K562 (cell line): Measurements from ENCODE around the gene SNAPC2. TPM values are rescaled to one million over a fixed set of nuclear protein-coding genes. Genes with fewer than 3 reads are reported as not detected.

Experiments used
- ARNT ChIP-seq, 2 experiments: fragments of 450-650 bp; IDR thresholded peaks; 2 replicates each; pipeline ENCODE4 v1.6.1; 2016; ENCODE audit warnings: mild to moderate bottlenecking in 1 of 2
- ASH1L ChIP-seq: fragments of 450-650 bp; IDR thresholded peaks from 2 replicates; pipeline ENCODE4 v1.6.1; 2018; ENCODE audit warnings: borderline replicate concordance, mild to moderate bottlenecking, low read depth; ENCODE audit not compliant: partially characterized antibody
- CBX8 ChIP-seq: fragments of 200-600 bp; sonication (generic); IDR thresholded peaks from 2 replicates; pipeline ENCODE4 v1.6.1; 2012; ENCODE audit warnings: borderline replicate concordance, mixed run types, low read depth, mild to moderate bottlenecking, moderate library complexity, mixed read lengths, low read length, control low read depth, inconsistent platforms; ENCODE audit not compliant: poor library complexity, severe bottlenecking; ENCODE audit errors: extremely low read depth
- FIP1L1 ChIP-seq: fragments of 200-400 bp; formaldehyde crosslinking; IDR thresholded peaks from 2 replicates; pipeline ENCODE4 v1.6.1; 2018; ENCODE audit warnings: mild to moderate bottlenecking, low read depth, low read length; ENCODE audit not compliant: poor library complexity, severe bottlenecking
- HIVEP1 ChIP-seq: fragments of 250-450 bp; sonication (Bioruptor Pico); IDR thresholded peaks from 2 replicates; pipeline ENCODE4 v1.4.0; 2020; ENCODE audit warnings: mild to moderate bottlenecking
- MIER1 ChIP-seq: fragments of 450-650 bp; IDR thresholded peaks from 2 replicates; pipeline ENCODE4 v1.6.1; 2016; ENCODE audit warnings: antibody characterized with exemption, mild to moderate bottlenecking, low read depth
- MLLT1 ChIP-seq, 2 experiments: fragments of 450-650 bp; IDR thresholded peaks; 2 replicates each; pipeline ENCODE4 v1.6.1; 2016
- MNT ChIP-seq, 2 experiments: fragments of 450-650 bp; conservative IDR thresholded peaks; 2 replicates each; pipeline ENCODE4 v1.6.1; 2017; ENCODE audit warnings: mild to moderate bottlenecking in 2 of 2, moderate library complexity in 2 of 2
- NCOA2 ChIP-seq, 2 experiments: fragments of 450-650 bp; IDR thresholded peaks; 2 replicates each; pipeline ENCODE4 v1.6.1; 2018; ENCODE audit warnings: mild to moderate bottlenecking in 2 of 2, moderate library complexity in 1 of 2; ENCODE audit not compliant: partially characterized antibody in 2 of 2
- NR0B1 ChIP-seq: fragments of 450-650 bp; IDR thresholded peaks from one replicate; pipeline ENCODE4 v1.6.1; 2018; ENCODE audit warnings: mild to moderate bottlenecking, moderate library complexity; ENCODE audit not compliant: partially characterized antibody
- PHF20 ChIP-seq: fragments of 450-650 bp; IDR thresholded peaks from 2 replicates; pipeline ENCODE4 v1.6.1; 2018; ENCODE audit not compliant: partially characterized antibody
- PHTF2 ChIP-seq: fragments of 250-450 bp; sonication (Bioruptor Pico); IDR thresholded peaks from 2 replicates; pipeline ENCODE4 v1.5.0; 2021; ENCODE audit warnings: mild to moderate bottlenecking
- POLR2AphosphoS5 ChIP-seq: IDR thresholded peaks from 2 replicates; pipeline ENCODE4 v1.6.1; 2011; ENCODE audit warnings: mild to moderate bottlenecking, low read depth, low read length, moderate library complexity; ENCODE audit not compliant: control insufficient read depth, insufficient read depth
- SETDB1 ChIP-seq: IDR thresholded peaks from one replicate; pipeline ENCODE4 v1.6.1; 2012; ENCODE audit warnings: low read length, control low read depth, inconsistent platforms
- SMAD1 ChIP-seq: fragments of 150-350 bp; IDR thresholded peaks from 2 replicates; pipeline ENCODE4 v1.6.1; 2014; ENCODE audit warnings: low read length, low read depth; ENCODE audit not compliant: partially characterized antibody
- ZBTB34 ChIP-seq: fragments of 250-450 bp; sonication (Bioruptor Pico); IDR thresholded peaks from 2 replicates; pipeline ENCODE4 v1.8.0; 2021; ENCODE audit warnings: mild to moderate bottlenecking, moderate library complexity
- ZBTB8A ChIP-seq: fragments of 450-650 bp; IDR thresholded peaks from 2 replicates; pipeline ENCODE4 v1.6.1; 2018; ENCODE audit warnings: mild to moderate bottlenecking, moderate library complexity; ENCODE audit not compliant: partially characterized antibody
- ZC3H4 ChIP-seq: sonication (generic); formaldehyde crosslinking; IDR thresholded peaks from 2 replicates; pipeline ENCODE4 v1.9.0; 2021; ENCODE audit warnings: missing genetic modification reagents, borderline replicate concordance
- ZNF561 ChIP-seq: fragments of 450-650 bp; formaldehyde crosslinking; conservative IDR thresholded peaks from 2 replicates; pipeline ENCODE4 v1.4.0; 2020; ENCODE audit warnings: mild to moderate bottlenecking, moderate library complexity
- polyA plus RNA-seq, 8 experiments: library from polyadenylated mRNA; depleted of rRNA in 4 of 8; stranded (reverse) in 5 of 8; unstranded in 3 of 8; fragments of >200 nt; fragmentation: Nextera tagmentation in 2 of 8; fragmentation: Illumina TruSeq in 1 of 8; extraction: Ambion mirVana in 2 of 8; extraction: Trizol in 1 of 8; gene quantifications; 2 replicates each; pipeline versions ENCODE4 v1.2.1 to v1.2.3, GENCODE V29; 2011 to 2014; ENCODE audit warnings: inconsistent platforms in 1 of 8, missing spikeins in 1 of 8
- total RNA-seq, 7 experiments: library from RNA; depleted of rRNA in 6 of 7; stranded (reverse); fragments of >200 nt in 6 of 7; fragmentation: Illumina TruSeq in 2 of 7; extraction: Trizol in 2 of 7; gene quantifications; 2 replicates each; pipeline versions ENCODE4 v1.2.1 to v1.2.3, GENCODE V29; 2011 to 2021; ENCODE audit warnings: low replicate concordance in 1 of 7

SNAPC2 gene
- total and polyA plus RNA-seq, 9 of the 15 experiments (the other 6 are each of a cell fraction or from before 2014, with no cell fraction given), result 0.59 to 45.1 (median 15.3) TPM

- TF ChIP-seq ASH1L (no peak), ARNT (IDR thresholded peaks at IDR 0.05) (no peak), FIP1L1 (no peak), POLR2AphosphoS5 (peak; percentile 73; the same call in 1 of the 2 replicates), SMAD1 (no peak), MNT (conservative IDR thresholded peaks at IDR 0.05) (peak; percentile 89 to 92), CBX8 (no peak), PHTF2 (no peak), NR0B1 (no peak), MIER1 (no peak), HIVEP1 (CRISPR knock-in tag) (no peak), MLLT1 (IDR thresholded peaks at IDR 0.05) (no peak), NCOA2 (IDR thresholded peaks at IDR 0.05; ENCODE audit: partially characterized antibody in 2 of 2) (no peak), ZNF561 (CRISPR knock-in tag) (no peak), ZBTB34 (CRISPR knock-in tag) (no peak), ZC3H4 (CRISPR knock-in tag) (no peak), PHF20 (peak; percentile 39), ZBTB8A (no peak), SETDB1 (no peak)
Measured at GRCh38 chr19:7903244-7904073, 16.7 kb upstream of the SNAPC2 start, which contains the start of gene MAP2K7 (continued).
